Right lobe of liver (tissue), 4 donors: ENCODE results near the gene WFDC2.

Experiments
- CTCF ChIP-seq, 4 donors: fragments of 200-600 bp in 3 of 4; fragments of 450-650 bp in 1 of 4; IDR thresholded peaks; one replicate each; pipeline versions ENCODE4 v1.5.1 to v1.8.0; 2016 to 2022; ENCODE audit warnings: antibody characterized with exemption in 4 of 4, mild to moderate bottlenecking in 2 of 4
- POLR2A ChIP-seq: fragments of 450-650 bp; IDR thresholded peaks from one replicate; pipeline ENCODE4 v1.6.1; 2017; ENCODE audit warnings: antibody characterized with exemption, mild to moderate bottlenecking
- donor health status: DM: no; HTN: no; CAD: no.
- donor health status: DM: no; HTN: no; CAD: no.
- donor health status: DM: no; HTN: yes; CAD: no.

- no peak for TF ChIP-seq CTCF (IDR thresholded peaks at IDR 0.05)
- TF ChIP-seq POLR2A = no peak
Observed at GRCh38 chr20:45461225-45461624, 8.3 kb upstream of the WFDC2 start.
